ENCODE measurements around the gene NCLN.

DNA sequence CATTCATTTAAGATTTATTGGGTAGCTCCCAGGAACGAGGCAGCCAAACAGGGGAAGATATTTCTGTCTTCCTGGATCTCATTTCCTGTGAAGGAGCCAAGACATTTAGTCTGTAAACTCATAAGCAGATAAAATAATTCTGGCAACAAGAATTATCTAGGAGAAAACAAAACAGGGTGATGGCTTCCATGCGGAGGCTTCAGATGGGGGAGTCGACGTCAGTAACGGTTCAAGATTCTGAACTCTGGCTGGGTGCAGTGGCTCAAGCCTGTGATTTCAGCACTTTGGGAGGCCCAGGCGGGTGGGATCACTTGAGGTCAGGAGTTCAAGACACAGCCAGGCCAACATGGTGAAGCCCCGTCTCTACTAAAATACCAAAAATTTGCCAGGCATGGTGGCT, 48.6 kb upstream of the NCLN start:
- TF ChIP-seq SUZ12 (IDR thresholded peaks at IDR 0.05; ENCODE audit: extremely low read depth, insufficient read depth, insufficient read length) (no peak), YY1 (IDR thresholded peaks at IDR 0.05; ENCODE audit: insufficient read depth, insufficient read length) (no peak)

All from NT2/D1 (cell line).